PC-3 (cell line): Measurements from ENCODE around the gene LUC7L2. TPM values are rescaled to one million over a fixed set of nuclear protein-coding genes. Genes with fewer than 3 reads are reported as not detected.

ENCODE experiments used
- ATAC-seq: fragments of 200-7000 bp; cut with Tn5 transposase; 2 replicates; pipeline ENCODE4 v1.9.1; 2020; ENCODE audit warnings: mild to moderate bottlenecking, moderate library complexity
- BruUV-seq: library from RNA; stranded (reverse); fragments of 400-500 nt; replicated peaks from 2 replicates; lab custom pipeline; 2021; lab: Mats Ljungman, UMichigan
- CTCF ChIA-PET: fragments of 300-600 bp; sonication (Branson Sonifier 250); formaldehyde crosslinking; loops from one replicate; lab custom pipeline; 2022; ENCODE audit warnings: antibody characterized with exemption; lab: Charles Lee
- POLR2A ChIA-PET: fragments of 300-600 bp; sonication (Branson Sonifier 250); formaldehyde crosslinking; loops from one replicate; lab custom pipeline; 2022; ENCODE audit warnings: antibody characterized with exemption; ENCODE audit not compliant: unreplicated experiment; lab: Charles Lee
- DNase-seq: peaks from one replicate; pipeline ENCODE4 v3.0.0-alpha.2; 2015
- H2AFZ ChIP-seq: fragments of 300-600 bp; sonication (generic); 2 replicates; pipeline ENCODE4 v1.6.0; 2016; ENCODE audit warnings: antibody characterized with exemption, low read length
- H3F3A ChIP-seq: fragments of 300-600 bp; sonication (generic); one replicate; pipeline ENCODE4 v1.6.0; 2017; ENCODE audit warnings: antibody characterized with exemption, low read length, control low read depth, mild to moderate bottlenecking; ENCODE audit not compliant: unreplicated experiment
- H3K27ac ChIP-seq: fragments of 300-600 bp; sonication (generic); 2 replicates; pipeline ENCODE4 v1.5.1; 2016; ENCODE audit warnings: mild to moderate bottlenecking, low read length
- H3K27me3 ChIP-seq: fragments of 300-600 bp; sonication (generic); 2 replicates; pipeline ENCODE4 v1.6.1; 2016; ENCODE audit warnings: low read length, mixed read lengths
- H3K36me3 ChIP-seq: fragments of 300-600 bp; sonication (generic); 2 replicates; pipeline ENCODE4 v1.6.1; 2016; ENCODE audit warnings: low read depth, mixed run types, low read length, mixed read lengths
- H3K4me1 ChIP-seq: fragments of 300-600 bp; sonication (generic); 2 replicates; pipeline ENCODE4 v1.5.1; 2016; ENCODE audit warnings: low read length; ENCODE audit not compliant: insufficient read depth
- H3K4me2 ChIP-seq: fragments of 300-600 bp; sonication (generic); 2 replicates; pipeline ENCODE4 v1.6.0; 2016; ENCODE audit warnings: low read length
- H3K4me3 ChIP-seq: fragments of 300-600 bp; sonication (generic); 2 replicates; pipeline ENCODE4 v1.5.1; 2016; ENCODE audit warnings: mild to moderate bottlenecking, low read length, mixed read lengths
- H3K79me2 ChIP-seq: fragments of 300-600 bp; sonication (generic); 2 replicates; pipeline ENCODE4 v1.6.1; 2017; ENCODE audit warnings: low read length, mixed read lengths
- H3K9ac ChIP-seq: fragments of 300-600 bp; sonication (generic); 2 replicates; pipeline ENCODE4 v1.6.0; 2016; ENCODE audit warnings: mild to moderate bottlenecking, low read length
- H3K9me2 ChIP-seq: fragments of 300-600 bp; sonication (generic); replicated peaks from 2 replicates; pipeline ENCODE4 v1.6.1; 2016; ENCODE audit warnings: mixed run types, low read length, mixed read lengths
- H3K9me3 ChIP-seq: fragments of 300-600 bp; sonication (generic); 2 replicates; pipeline ENCODE4 v1.6.1; 2016; ENCODE audit warnings: low read length, mixed read lengths
- H4K20me1 ChIP-seq: fragments of 300-600 bp; sonication (generic); 2 replicates; pipeline ENCODE4 v1.6.1; 2016; ENCODE audit warnings: low read length, mixed read lengths
- EZH2 ChIP-seq: fragments of 300-600 bp; sonication (generic); IDR thresholded peaks from one replicate; pipeline ENCODE4 v1.6.1; 2017; ENCODE audit warnings: antibody characterized with exemption, mild to moderate bottlenecking, low read length; ENCODE audit not compliant: unreplicated experiment
- EZH2phosphoT487 ChIP-seq: fragments of 300-600 bp; sonication (generic); IDR thresholded peaks from 2 replicates; pipeline ENCODE4 v1.6.1; 2018; ENCODE audit warnings: mild to moderate bottlenecking, antibody characterized with exemption, low read length, borderline replicate concordance
- intact Hi-C: fragments of 100-400 bp; cut with micrococcal nuclease; formaldehyde crosslinking; loops from 2 replicates; pipeline ENCODE4 v1.9.0; 2023
- total RNA-seq: library from RNA; depleted of rRNA; stranded (reverse); fragments of >200 nt; gene quantifications from 2 replicates; pipeline ENCODE4 v1.2.3, GENCODE V29; 2014
- TF ChIP-seq, protein P1 (sequence below): fragments of 300-600 bp; sonication (generic); conservative IDR thresholded peaks from 2 replicates; pipeline ENCODE4 v1.5.1; 2017; ENCODE audit warnings: antibody characterized with exemption, low read depth, mild to moderate bottlenecking, low read length

Gene LUC7L2
- total RNA-seq, 1 experiment from 2014 or later = 67.4 TPM

DNA sequence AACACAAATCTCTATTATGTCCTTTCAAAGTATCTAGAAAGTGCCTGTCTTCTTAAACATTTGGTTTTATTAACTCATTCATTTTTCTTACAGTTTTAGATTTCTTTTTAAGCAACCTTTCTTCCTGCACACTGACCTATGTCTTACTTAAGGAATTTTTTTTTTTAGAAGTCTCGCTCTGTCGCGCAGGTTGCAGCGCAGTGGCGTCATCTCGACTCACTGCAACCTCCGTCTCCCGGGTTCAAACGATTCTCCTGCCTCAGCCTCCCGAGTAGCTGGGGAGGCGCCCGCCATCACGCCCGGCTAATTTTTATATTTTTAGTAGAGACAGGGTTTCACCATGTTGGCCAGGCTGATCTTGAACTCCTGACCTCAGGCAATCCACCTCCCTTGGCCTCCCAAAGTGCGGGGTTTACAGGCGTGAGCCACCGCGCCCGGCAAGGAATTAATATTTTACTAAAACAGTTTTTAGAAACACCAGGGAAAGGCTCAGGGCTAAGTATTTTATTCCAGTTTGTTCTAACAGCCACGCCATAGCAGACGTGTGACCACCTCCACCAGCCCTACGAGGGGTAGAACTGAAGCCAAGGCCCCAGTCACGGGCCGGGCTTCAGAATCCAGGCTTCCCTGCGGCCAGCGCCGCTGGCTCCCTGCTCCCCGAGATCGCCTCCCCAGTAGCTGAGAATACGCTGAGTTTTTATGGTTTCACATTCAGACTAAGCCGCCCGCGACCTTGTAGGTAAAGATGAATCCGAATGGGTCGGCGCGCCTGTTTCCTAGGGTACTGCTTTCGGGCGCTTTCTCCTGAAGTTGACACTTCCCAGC is 941 bp upstream of the LUC7L2 start:
- Histone ChIP-seq H4K20me1 (peaks cover 29% of the 10 kb centered on the region), H2AFZ (peak overlapping the region; percentile 78), H3K79me2 (peaks cover 52% of the 10 kb centered on the region), H3K36me3 (peaks cover 2% of the 10 kb centered on the region; the same call in 1 of the 2 replicates), H3K4me3 (peak overlapping the region; percentile 91), H3F3A (no peaks in the 10 kb centered on the region), H3K4me2 (peak overlapping the region; percentile 90), H3K4me1 (peaks cover 14% of the 10 kb centered on the region; the same call in 1 of the 2 replicates), H3K9ac (peak overlapping the region; percentile 99), H3K9me3 (no peaks in the 10 kb centered on the region), H3K27me3 (no peaks in the 10 kb centered on the region), H3K27ac (peak overlapping the region; percentile 88), H3K9me2 (no peaks in the 10 kb centered on the region)
- DNase-seq = peak; percentile 35
- TSS peak; percentile 89 for BruUV-seq
- intact Hi-C loops = loop anchor here (1.0 to 10.0 kb wide), 2 partner anchors 18 to 124 kb away; partner anchors contain the start of gene UBN2
- ATAC-seq = peak; percentile 2
- TF ChIP-seq, protein P1, sequence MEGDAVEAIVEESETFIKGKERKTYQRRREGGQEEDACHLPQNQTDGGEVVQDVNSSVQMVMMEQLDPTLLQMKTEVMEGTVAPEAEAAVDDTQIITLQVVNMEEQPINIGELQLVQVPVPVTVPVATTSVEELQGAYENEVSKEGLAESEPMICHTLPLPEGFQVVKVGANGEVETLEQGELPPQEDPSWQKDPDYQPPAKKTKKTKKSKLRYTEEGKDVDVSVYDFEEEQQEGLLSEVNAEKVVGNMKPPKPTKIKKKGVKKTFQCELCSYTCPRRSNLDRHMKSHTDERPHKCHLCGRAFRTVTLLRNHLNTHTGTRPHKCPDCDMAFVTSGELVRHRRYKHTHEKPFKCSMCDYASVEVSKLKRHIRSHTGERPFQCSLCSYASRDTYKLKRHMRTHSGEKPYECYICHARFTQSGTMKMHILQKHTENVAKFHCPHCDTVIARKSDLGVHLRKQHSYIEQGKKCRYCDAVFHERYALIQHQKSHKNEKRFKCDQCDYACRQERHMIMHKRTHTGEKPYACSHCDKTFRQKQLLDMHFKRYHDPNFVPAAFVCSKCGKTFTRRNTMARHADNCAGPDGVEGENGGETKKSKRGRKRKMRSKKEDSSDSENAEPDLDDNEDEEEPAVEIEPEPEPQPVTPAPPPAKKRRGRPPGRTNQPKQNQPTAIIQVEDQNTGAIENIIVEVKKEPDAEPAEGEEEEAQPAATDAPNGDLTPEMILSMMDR = no peak
- no peak for TF ChIP-seq EZH2
- TF ChIP-seq EZH2phosphoT487 = no peak
- ChIA-PET CTCF (no interaction called here), POLR2A (interaction anchor here (0.6 to 0.7 kb wide), 2 partner anchors 22 to 263 kb away, joined by 3 to 5 read pairs; no protein-coding TSS in a partner anchor)

DNA sequence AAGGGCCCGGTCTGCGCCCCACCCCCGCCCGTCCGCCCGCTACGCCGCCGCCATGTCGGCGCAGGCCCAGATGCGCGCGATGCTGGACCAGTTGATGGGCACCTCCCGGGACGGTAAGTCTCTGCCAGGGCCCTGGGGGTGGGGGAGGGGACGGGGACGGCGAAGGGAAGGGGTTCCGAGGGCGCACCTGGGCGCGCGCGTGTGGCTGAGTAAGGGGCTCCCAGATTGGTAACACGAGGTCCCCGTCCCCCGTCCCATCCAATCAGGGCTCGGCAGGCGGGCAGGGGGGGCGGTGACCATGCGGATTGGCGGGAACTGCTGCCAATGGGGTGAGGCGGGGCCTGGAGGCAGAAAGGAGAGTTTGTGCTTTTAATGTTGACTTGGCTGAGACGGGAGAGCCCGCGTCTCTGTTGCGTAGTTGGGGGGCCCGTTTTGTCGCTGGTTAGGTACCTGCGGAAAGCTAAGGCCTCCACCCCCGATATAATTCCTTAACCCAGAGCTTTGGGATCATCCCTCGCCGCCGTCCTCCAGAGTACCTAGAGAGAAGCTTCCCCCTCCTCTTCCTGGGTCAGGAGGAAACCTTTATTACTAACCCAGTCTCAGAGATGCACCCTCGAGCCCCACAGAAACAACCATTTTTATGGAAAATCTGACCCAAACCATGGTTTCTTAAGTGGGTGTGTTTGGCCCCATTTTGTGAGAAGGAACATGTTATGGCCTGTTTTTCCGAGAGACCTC is 685 bp downstream of the LUC7L2 start:
- Histone ChIP-seq H3K27ac (peak overlapping the region; percentile 88), H2AFZ (peak overlapping the region; percentile 71), H4K20me1 (peaks cover 42% of the 10 kb centered on the region), H3F3A (no peaks in the 10 kb centered on the region), H3K9me2 (no peaks in the 10 kb centered on the region), H3K9ac (peak overlapping the region; percentile 99), H3K36me3 (peaks cover 11% of the 10 kb centered on the region), H3K9me3 (no peaks in the 10 kb centered on the region), H3K79me2 (peaks cover 68% of the 10 kb centered on the region), H3K4me2 (peak overlapping the region; percentile 90), H3K4me3 (peak overlapping the region; percentile 91), H3K4me1 (peaks cover 14% of the 10 kb centered on the region; the same call in 1 of the 2 replicates), H3K27me3 (no peaks in the 10 kb centered on the region)
- intact Hi-C loops = loop anchor here (5.0 kb wide), 1 partner anchor 253 kb away; the partner anchor contains the start of gene ZC3HAV1
- TSS peak; percentile 38 for BruUV-seq
- no peak for TF ChIP-seq EZH2phosphoT487
- TF ChIP-seq, protein P1 = no peak
- no peak for TF ChIP-seq EZH2
- CTCF ChIA-PET = no interaction called here
- ATAC-seq (peak; percentile 77), DNase-seq (peak; percentile 93)
- POLR2A ChIA-PET = interaction anchor here (0.5 to 0.7 kb wide), 7 partner anchors 10 to 227 kb away, joined by 3 to 11 read pairs (median 7); a partner anchor contains a TSS
